H9 (cell line): ENCODE results near the gene ST6GALNAC3. TPM values are rescaled to one million over a fixed set of nuclear protein-coding genes. Genes with fewer than 3 reads are reported as not detected.

ENCODE experiments used
- DNase-seq: peaks from one replicate; pipeline ENCODE4 v3.0.0-alpha.2; 2017
- H2AFZ ChIP-seq: one replicate; pipeline ENCODE4 v1.6.1; 2013; ENCODE audit warnings: mild to moderate bottlenecking, low read length, control low read depth, moderate library complexity
- H2AK5ac ChIP-seq: 2 replicates; pipeline ENCODE4 v1.6.1; 2013; ENCODE audit warnings: low read length, control low read depth, mixed read lengths; ENCODE audit not compliant: insufficient read length
- H2BK120ac ChIP-seq: one replicate; pipeline ENCODE4 v1.6.1; 2013; ENCODE audit warnings: low read depth, mild to moderate bottlenecking, low read length, control low read depth, inconsistent platforms; ENCODE audit not compliant: poor library complexity, severe bottlenecking
- H2BK12ac ChIP-seq: 2 replicates; pipeline ENCODE4 v1.6.1; 2013; ENCODE audit warnings: low read length, control low read depth, mixed read lengths, low read depth; ENCODE audit not compliant: insufficient read length
- H2BK15ac ChIP-seq: 2 replicates; pipeline ENCODE4 v1.6.1; 2013; ENCODE audit warnings: low read depth, low read length, control low read depth
- H2BK20ac ChIP-seq: one replicate; pipeline ENCODE4 v1.6.1; 2013; ENCODE audit warnings: low read depth, mild to moderate bottlenecking, low read length, control low read depth, inconsistent platforms; ENCODE audit not compliant: poor library complexity, severe bottlenecking
- H2BK5ac ChIP-seq: 2 replicates; pipeline ENCODE4 v1.6.1; 2013; ENCODE audit warnings: low read length, control low read depth, mixed read lengths; ENCODE audit not compliant: insufficient read length
- H3K14ac ChIP-seq: 2 replicates; pipeline ENCODE4 v1.6.1; 2013; ENCODE audit warnings: low read length, control low read depth; ENCODE audit not compliant: insufficient read depth
- H3K18ac ChIP-seq: 2 replicates; pipeline ENCODE4 v1.6.1; 2013; ENCODE audit warnings: low read depth, mild to moderate bottlenecking, mixed read lengths, low read length, control low read depth; ENCODE audit not compliant: insufficient read length
- H3K23ac ChIP-seq: 2 replicates; pipeline ENCODE4 v1.6.1; 2013; ENCODE audit warnings: low read length, control low read depth, mixed read lengths, low read depth; ENCODE audit not compliant: insufficient read length
- H3K23me2 ChIP-seq: 2 replicates; pipeline ENCODE4 v1.6.1; 2013; ENCODE audit warnings: low read depth, mild to moderate bottlenecking, mixed read lengths, low read length, control low read depth; ENCODE audit not compliant: insufficient read length, poor library complexity, severe bottlenecking
- H3K27ac ChIP-seq: 2 replicates; pipeline ENCODE4 v1.5.1; 2013; ENCODE audit warnings: low read length, control low read depth, mixed read lengths, low read depth; ENCODE audit not compliant: insufficient read length
- H3K27me3 ChIP-seq: 2 replicates; pipeline ENCODE4 v1.6.1; 2013; ENCODE audit warnings: low read length, control low read depth, inconsistent platforms; ENCODE audit not compliant: insufficient read depth
- H3K4ac ChIP-seq: 2 replicates; pipeline ENCODE4 v1.6.1; 2013; ENCODE audit warnings: low read depth, mild to moderate bottlenecking, control low read depth, inconsistent platforms, low read length, moderate library complexity
- H3K4me1 ChIP-seq: 2 replicates; pipeline ENCODE4 v1.6.1; 2013; ENCODE audit warnings: low read length, control low read depth, inconsistent platforms; ENCODE audit not compliant: insufficient read depth
- H3K4me2 ChIP-seq: 2 replicates; pipeline ENCODE4 v1.6.1; 2013; ENCODE audit warnings: low read length, control low read depth, mixed read lengths; ENCODE audit not compliant: insufficient read length, insufficient read depth
- H3K56ac ChIP-seq: 2 replicates; pipeline ENCODE4 v1.6.1; 2013; ENCODE audit warnings: low read depth, mild to moderate bottlenecking, mixed read lengths, low read length, control low read depth; ENCODE audit not compliant: insufficient read length
- H3K79me1 ChIP-seq: 2 replicates; pipeline ENCODE4 v1.6.1; 2013; ENCODE audit warnings: low read depth, mild to moderate bottlenecking, moderate library complexity, low read length, control low read depth, inconsistent platforms; ENCODE audit not compliant: insufficient read depth, poor library complexity, severe bottlenecking
- H3K79me2 ChIP-seq: 2 replicates; pipeline ENCODE4 v1.6.1; 2013; ENCODE audit warnings: low read length, control low read depth, inconsistent platforms; ENCODE audit not compliant: insufficient read depth
- H3K9ac ChIP-seq: 2 replicates; pipeline ENCODE4 v1.6.1; 2013; ENCODE audit warnings: low read length, control low read depth, mixed read lengths; ENCODE audit not compliant: insufficient read length; ENCODE audit errors: extremely low read depth
- H3K9me3 ChIP-seq: one replicate; pipeline ENCODE4 v1.6.1; 2013; ENCODE audit warnings: low read depth, low read length, inconsistent platforms; ENCODE audit not compliant: control insufficient read depth
- H3T11ph ChIP-seq: one replicate; pipeline ENCODE4 v1.6.1; 2013; ENCODE audit warnings: mild to moderate bottlenecking, low read length, control low read depth, inconsistent platforms
- H4K20me1 ChIP-seq: one replicate; pipeline ENCODE4 v1.6.1; 2013; ENCODE audit not compliant: control insufficient read depth, insufficient read length, insufficient read depth
- H4K5ac ChIP-seq: 2 replicates; pipeline ENCODE4 v1.6.1; 2013; ENCODE audit warnings: low read depth, mild to moderate bottlenecking, mixed read lengths, low read length, control low read depth; ENCODE audit not compliant: insufficient read length
- H4K8ac ChIP-seq: replicated peaks from 2 replicates; pipeline ENCODE4 v1.6.1; 2013; ENCODE audit warnings: low read length, control low read depth, mixed read lengths, low read depth; ENCODE audit not compliant: insufficient read length
- H4K91ac ChIP-seq: 2 replicates; pipeline ENCODE4 v1.6.1; 2013; ENCODE audit warnings: low read depth, mild to moderate bottlenecking, moderate library complexity, mixed read lengths, low read length, control low read depth; ENCODE audit not compliant: insufficient read length
- H3K27ac Mint-ChIP-seq, 3 experiments: 2 replicates in 2 of 3; 3 replicates in 1 of 3; pipeline ENCODE4 v1.8.0; 2020 to 2021; ENCODE audit warnings: mixed read lengths in 3 of 3, mild to moderate bottlenecking in 1 of 3, moderate library complexity in 1 of 3
- H3K27me3 Mint-ChIP-seq: 2 replicates; pipeline ENCODE4 v1.8.0; 2021; ENCODE audit warnings: low read depth, mild to moderate bottlenecking, moderate library complexity, mixed read lengths
- H3K36me3 Mint-ChIP-seq, 3 experiments: 2 replicates in 2 of 3; 3 replicates in 1 of 3; pipeline ENCODE4 v1.8.0; 2020 to 2021; ENCODE audit warnings: low read depth in 3 of 3, mixed read lengths in 3 of 3; ENCODE audit not compliant: insufficient read depth in 1 of 3
- H3K4me1 Mint-ChIP-seq, 2 experiments: 2 replicates each; pipeline ENCODE4 v1.8.0; 2020; ENCODE audit warnings: mixed read lengths in 2 of 2
- H3K4me3 Mint-ChIP-seq, 2 experiments: 2 replicates in 1 of 2; 3 replicates in 1 of 2; pipeline ENCODE4 v1.8.0; 2020 to 2021; ENCODE audit warnings: mild to moderate bottlenecking in 2 of 2, mixed read lengths in 2 of 2, moderate library complexity in 1 of 2
- H3K9me3 Mint-ChIP-seq, 2 experiments: 2 replicates in 1 of 2; 3 replicates in 1 of 2; pipeline ENCODE4 v1.8.0; 2020; ENCODE audit warnings: mild to moderate bottlenecking in 2 of 2, mixed read lengths in 2 of 2, moderate library complexity in 1 of 2
- WGBS: extraction: QIAGEN DNeasy Blood & Tissue Kit; methylation state at CpG from one replicate; pipeline ENCODE4 v1.1.7; 2013; ENCODE audit warnings: missing lambda C conversion rate, low lambda C conversion rate, mixed read lengths; ENCODE audit not compliant: insufficient read length; ENCODE audit errors: extremely low coverage; 5-methylcytosine and 5-hydroxymethylcytosine counted together
- total RNA-seq: library from RNA; stranded (reverse); gene quantifications from 2 replicates; pipeline ENCODE4 v1.2.1, GENCODE V29; 2021
- TF ChIP-seq, protein P1 (sequence below): fragments of 200-600 bp; sonication (generic); conservative IDR thresholded peaks from 3 replicates; pipeline ENCODE4 v1.8.0; 2021; ENCODE audit warnings: antibody characterized with exemption, mild to moderate bottlenecking

The ST6GALNAC3 gene
- total RNA-seq, 1 experiment from 2014 or later, result 11.2 TPM

DNA sequence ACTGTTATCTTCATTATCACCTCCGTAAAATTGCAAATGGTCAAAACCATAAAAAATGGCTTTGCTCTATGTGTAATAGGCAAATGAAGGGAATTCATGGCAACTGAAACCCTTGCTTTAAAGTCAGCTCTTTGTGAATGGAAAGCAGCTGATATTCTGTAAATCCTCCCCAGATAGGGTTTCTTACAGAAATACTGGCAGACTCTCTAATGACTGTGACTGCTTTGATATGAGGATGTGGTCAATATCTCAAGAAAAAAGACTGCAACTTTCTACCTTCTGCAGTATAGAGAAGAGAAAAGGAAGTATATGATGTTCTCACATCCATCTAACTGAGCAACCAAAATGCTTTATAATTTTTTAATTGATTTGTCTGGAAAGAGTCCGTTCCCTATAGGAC is 193.1 kb downstream of the ST6GALNAC3 start:
- Histone ChIP-seq H4K91ac (no peak overlapping the region), H3K23me2 (no peaks in the 10 kb centered on the region), H2AFZ (no peak overlapping the region), H4K8ac (no peak overlapping the region), H3K27ac (no peak overlapping the region), H2BK5ac (no peak overlapping the region), H3K9ac (no peak overlapping the region), H3K4me1 (peaks cover 7% of the 10 kb centered on the region; the same call in 1 of the 2 replicates), H3K27me3 (no peaks in the 10 kb centered on the region), H3K23ac (no peak overlapping the region), H3K79me1 (no peaks in the 10 kb centered on the region), H3K56ac (no peak overlapping the region), H3K4me2 (no peak overlapping the region), H2AK5ac (no peak overlapping the region), H3K18ac (no peak overlapping the region), H3T11ph (no peak overlapping the region), H3K9me3 (no peaks in the 10 kb centered on the region), H2BK15ac (no peak overlapping the region), H4K5ac (no peak overlapping the region), H3K79me2 (no peaks in the 10 kb centered on the region), H3K4ac (no peak overlapping the region), H2BK20ac (no peak overlapping the region), H2BK120ac (no peak overlapping the region), H3K14ac (no peak overlapping the region), H4K20me1 (no peaks in the 10 kb centered on the region), H2BK12ac (no peak overlapping the region)
- no peak overlapping the region for H3K4me3 Mint-ChIP-seq
- DNase-seq, result no peak
- TF ChIP-seq, protein P1, sequence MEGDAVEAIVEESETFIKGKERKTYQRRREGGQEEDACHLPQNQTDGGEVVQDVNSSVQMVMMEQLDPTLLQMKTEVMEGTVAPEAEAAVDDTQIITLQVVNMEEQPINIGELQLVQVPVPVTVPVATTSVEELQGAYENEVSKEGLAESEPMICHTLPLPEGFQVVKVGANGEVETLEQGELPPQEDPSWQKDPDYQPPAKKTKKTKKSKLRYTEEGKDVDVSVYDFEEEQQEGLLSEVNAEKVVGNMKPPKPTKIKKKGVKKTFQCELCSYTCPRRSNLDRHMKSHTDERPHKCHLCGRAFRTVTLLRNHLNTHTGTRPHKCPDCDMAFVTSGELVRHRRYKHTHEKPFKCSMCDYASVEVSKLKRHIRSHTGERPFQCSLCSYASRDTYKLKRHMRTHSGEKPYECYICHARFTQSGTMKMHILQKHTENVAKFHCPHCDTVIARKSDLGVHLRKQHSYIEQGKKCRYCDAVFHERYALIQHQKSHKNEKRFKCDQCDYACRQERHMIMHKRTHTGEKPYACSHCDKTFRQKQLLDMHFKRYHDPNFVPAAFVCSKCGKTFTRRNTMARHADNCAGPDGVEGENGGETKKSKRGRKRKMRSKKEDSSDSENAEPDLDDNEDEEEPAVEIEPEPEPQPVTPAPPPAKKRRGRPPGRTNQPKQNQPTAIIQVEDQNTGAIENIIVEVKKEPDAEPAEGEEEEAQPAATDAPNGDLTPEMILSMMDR, result no peak
- H3K9me3 Mint-ChIP-seq, result no peaks in the 10 kb centered on the region
- H3K27ac Mint-ChIP-seq, result no peak overlapping the region
- no peaks in the 10 kb centered on the region for H3K36me3 Mint-ChIP-seq
- H3K4me1 Mint-ChIP-seq, result peaks cover 30 to 37% of the 10 kb centered on the region in 2 experiments
- no peaks in the 10 kb centered on the region for H3K27me3 Mint-ChIP-seq
- no CpG with 5 or more reads among the region's 2 CpGs for WGBS
